H9 (cell line): ENCODE results near the gene LSMEM2. TPM values are rescaled to one million over a fixed set of nuclear protein-coding genes. Genes with fewer than 3 reads are reported as not detected.

ENCODE experiments used
- DNase-seq: peaks from one replicate; pipeline ENCODE4 v3.0.0-alpha.2; 2017
- H2AFZ ChIP-seq: one replicate; pipeline ENCODE4 v1.6.1; 2013; ENCODE audit warnings: mild to moderate bottlenecking, low read length, control low read depth, moderate library complexity
- H2AK5ac ChIP-seq: 2 replicates; pipeline ENCODE4 v1.6.1; 2013; ENCODE audit warnings: low read length, control low read depth, mixed read lengths; ENCODE audit not compliant: insufficient read length
- H2BK120ac ChIP-seq: one replicate; pipeline ENCODE4 v1.6.1; 2013; ENCODE audit warnings: low read depth, mild to moderate bottlenecking, low read length, control low read depth, inconsistent platforms; ENCODE audit not compliant: poor library complexity, severe bottlenecking
- H2BK12ac ChIP-seq: 2 replicates; pipeline ENCODE4 v1.6.1; 2013; ENCODE audit warnings: low read length, control low read depth, mixed read lengths, low read depth; ENCODE audit not compliant: insufficient read length
- H2BK15ac ChIP-seq: 2 replicates; pipeline ENCODE4 v1.6.1; 2013; ENCODE audit warnings: low read depth, low read length, control low read depth
- H2BK20ac ChIP-seq: one replicate; pipeline ENCODE4 v1.6.1; 2013; ENCODE audit warnings: low read depth, mild to moderate bottlenecking, low read length, control low read depth, inconsistent platforms; ENCODE audit not compliant: poor library complexity, severe bottlenecking
- H2BK5ac ChIP-seq: 2 replicates; pipeline ENCODE4 v1.6.1; 2013; ENCODE audit warnings: low read length, control low read depth, mixed read lengths; ENCODE audit not compliant: insufficient read length
- H3K14ac ChIP-seq: 2 replicates; pipeline ENCODE4 v1.6.1; 2013; ENCODE audit warnings: low read length, control low read depth; ENCODE audit not compliant: insufficient read depth
- H3K18ac ChIP-seq: 2 replicates; pipeline ENCODE4 v1.6.1; 2013; ENCODE audit warnings: low read depth, mild to moderate bottlenecking, mixed read lengths, low read length, control low read depth; ENCODE audit not compliant: insufficient read length
- H3K23ac ChIP-seq: 2 replicates; pipeline ENCODE4 v1.6.1; 2013; ENCODE audit warnings: low read length, control low read depth, mixed read lengths, low read depth; ENCODE audit not compliant: insufficient read length
- H3K23me2 ChIP-seq: 2 replicates; pipeline ENCODE4 v1.6.1; 2013; ENCODE audit warnings: low read depth, mild to moderate bottlenecking, mixed read lengths, low read length, control low read depth; ENCODE audit not compliant: insufficient read length, poor library complexity, severe bottlenecking
- H3K27ac ChIP-seq: 2 replicates; pipeline ENCODE4 v1.5.1; 2013; ENCODE audit warnings: low read length, control low read depth, mixed read lengths, low read depth; ENCODE audit not compliant: insufficient read length
- H3K27me3 ChIP-seq: 2 replicates; pipeline ENCODE4 v1.6.1; 2013; ENCODE audit warnings: low read length, control low read depth, inconsistent platforms; ENCODE audit not compliant: insufficient read depth
- H3K4ac ChIP-seq: 2 replicates; pipeline ENCODE4 v1.6.1; 2013; ENCODE audit warnings: low read depth, mild to moderate bottlenecking, control low read depth, inconsistent platforms, low read length, moderate library complexity
- H3K4me1 ChIP-seq: 2 replicates; pipeline ENCODE4 v1.6.1; 2013; ENCODE audit warnings: low read length, control low read depth, inconsistent platforms; ENCODE audit not compliant: insufficient read depth
- H3K4me2 ChIP-seq: 2 replicates; pipeline ENCODE4 v1.6.1; 2013; ENCODE audit warnings: low read length, control low read depth, mixed read lengths; ENCODE audit not compliant: insufficient read length, insufficient read depth
- H3K56ac ChIP-seq: 2 replicates; pipeline ENCODE4 v1.6.1; 2013; ENCODE audit warnings: low read depth, mild to moderate bottlenecking, mixed read lengths, low read length, control low read depth; ENCODE audit not compliant: insufficient read length
- H3K79me1 ChIP-seq: 2 replicates; pipeline ENCODE4 v1.6.1; 2013; ENCODE audit warnings: low read depth, mild to moderate bottlenecking, moderate library complexity, low read length, control low read depth, inconsistent platforms; ENCODE audit not compliant: insufficient read depth, poor library complexity, severe bottlenecking
- H3K79me2 ChIP-seq: 2 replicates; pipeline ENCODE4 v1.6.1; 2013; ENCODE audit warnings: low read length, control low read depth, inconsistent platforms; ENCODE audit not compliant: insufficient read depth
- H3K9ac ChIP-seq: 2 replicates; pipeline ENCODE4 v1.6.1; 2013; ENCODE audit warnings: low read length, control low read depth, mixed read lengths; ENCODE audit not compliant: insufficient read length; ENCODE audit errors: extremely low read depth
- H3K9me3 ChIP-seq: one replicate; pipeline ENCODE4 v1.6.1; 2013; ENCODE audit warnings: low read depth, low read length, inconsistent platforms; ENCODE audit not compliant: control insufficient read depth
- H3T11ph ChIP-seq: one replicate; pipeline ENCODE4 v1.6.1; 2013; ENCODE audit warnings: mild to moderate bottlenecking, low read length, control low read depth, inconsistent platforms
- H4K20me1 ChIP-seq: one replicate; pipeline ENCODE4 v1.6.1; 2013; ENCODE audit not compliant: control insufficient read depth, insufficient read length, insufficient read depth
- H4K5ac ChIP-seq: 2 replicates; pipeline ENCODE4 v1.6.1; 2013; ENCODE audit warnings: low read depth, mild to moderate bottlenecking, mixed read lengths, low read length, control low read depth; ENCODE audit not compliant: insufficient read length
- H4K8ac ChIP-seq: replicated peaks from 2 replicates; pipeline ENCODE4 v1.6.1; 2013; ENCODE audit warnings: low read length, control low read depth, mixed read lengths, low read depth; ENCODE audit not compliant: insufficient read length
- H4K91ac ChIP-seq: 2 replicates; pipeline ENCODE4 v1.6.1; 2013; ENCODE audit warnings: low read depth, mild to moderate bottlenecking, moderate library complexity, mixed read lengths, low read length, control low read depth; ENCODE audit not compliant: insufficient read length
- H3K27ac Mint-ChIP-seq, 3 experiments: 2 replicates in 2 of 3; 3 replicates in 1 of 3; pipeline ENCODE4 v1.8.0; 2020 to 2021; ENCODE audit warnings: mixed read lengths in 3 of 3, mild to moderate bottlenecking in 1 of 3, moderate library complexity in 1 of 3
- H3K27me3 Mint-ChIP-seq: 2 replicates; pipeline ENCODE4 v1.8.0; 2021; ENCODE audit warnings: low read depth, mild to moderate bottlenecking, moderate library complexity, mixed read lengths
- H3K36me3 Mint-ChIP-seq, 3 experiments: 2 replicates in 2 of 3; 3 replicates in 1 of 3; pipeline ENCODE4 v1.8.0; 2020 to 2021; ENCODE audit warnings: low read depth in 3 of 3, mixed read lengths in 3 of 3; ENCODE audit not compliant: insufficient read depth in 1 of 3
- H3K4me1 Mint-ChIP-seq, 2 experiments: 2 replicates each; pipeline ENCODE4 v1.8.0; 2020; ENCODE audit warnings: mixed read lengths in 2 of 2
- H3K4me3 Mint-ChIP-seq, 2 experiments: 2 replicates in 1 of 2; 3 replicates in 1 of 2; pipeline ENCODE4 v1.8.0; 2020 to 2021; ENCODE audit warnings: mild to moderate bottlenecking in 2 of 2, mixed read lengths in 2 of 2, moderate library complexity in 1 of 2
- H3K9me3 Mint-ChIP-seq, 2 experiments: 2 replicates in 1 of 2; 3 replicates in 1 of 2; pipeline ENCODE4 v1.8.0; 2020; ENCODE audit warnings: mild to moderate bottlenecking in 2 of 2, mixed read lengths in 2 of 2, moderate library complexity in 1 of 2
- CTCF ChIP-seq: fragments of 200-600 bp; sonication (generic); conservative IDR thresholded peaks from 3 replicates; pipeline ENCODE4 v1.8.0; 2021; ENCODE audit warnings: antibody characterized with exemption, mild to moderate bottlenecking
- WGBS: extraction: QIAGEN DNeasy Blood & Tissue Kit; methylation state at CpG from one replicate; pipeline ENCODE4 v1.1.7; 2013; ENCODE audit warnings: missing lambda C conversion rate, low lambda C conversion rate, mixed read lengths; ENCODE audit not compliant: insufficient read length; ENCODE audit errors: extremely low coverage; 5-methylcytosine and 5-hydroxymethylcytosine counted together
- total RNA-seq: library from RNA; stranded (reverse); gene quantifications from 2 replicates; pipeline ENCODE4 v1.2.1, GENCODE V29; 2021

LSMEM2 gene
- total RNA-seq, 1 experiment from 2014 or later: 0.50 TPM

GRCh38 chr3:50318163-50318562 is 39.3 kb downstream of the LSMEM2 start:
- no peak overlapping the region for H3K4me2 ChIP-seq
- no peak for DNase-seq
- peaks cover 21 to 36% of the 10 kb centered on the region in 2 experiments for H3K4me1 Mint-ChIP-seq
- H3K27me3 Mint-ChIP-seq: no peaks in the 10 kb centered on the region
- no peak overlapping the region for H3K56ac ChIP-seq
- H3K36me3 Mint-ChIP-seq: peaks cover 48 to 56% (median 55%) of the 10 kb centered on the region in 3 experiments
- no peak for TF ChIP-seq CTCF
- H2BK120ac ChIP-seq: no peak overlapping the region
- peak overlapping the region in 1 of 2 experiments; percentile 44; a peak in 2 of 5 replicates for H3K4me3 Mint-ChIP-seq
- H2BK5ac ChIP-seq: no peak overlapping the region
- no peak overlapping the region for H3K18ac ChIP-seq
- H3K27ac Mint-ChIP-seq: no peak overlapping the region
- no peaks in the 10 kb centered on the region for H3K27me3 ChIP-seq
- H3K9me3 Mint-ChIP-seq: peaks cover 5 to 7% of the 10 kb centered on the region in 2 experiments
- H2AFZ ChIP-seq: no peak overlapping the region
- peaks cover 5% of the 10 kb centered on the region; the same call in 1 of the 2 replicates for H3K79me2 ChIP-seq
- peaks cover 15% of the 10 kb centered on the region for H3K23me2 ChIP-seq
- H3K9ac ChIP-seq: no peak overlapping the region
- no peak overlapping the region for H2BK12ac ChIP-seq
- H3K4me1 ChIP-seq: peaks cover 4% of the 10 kb centered on the region; the same call in 1 of the 2 replicates
- H2BK15ac ChIP-seq: no peak overlapping the region
- H3K4ac ChIP-seq: no peak overlapping the region
- no peak overlapping the region for H4K5ac ChIP-seq
- no peak overlapping the region for H3K14ac ChIP-seq
- no peaks in the 10 kb centered on the region for H3K79me1 ChIP-seq
- H4K20me1 ChIP-seq: no peaks in the 10 kb centered on the region
- no peak overlapping the region for H4K8ac ChIP-seq
- H2AK5ac ChIP-seq: no peak overlapping the region
- H3K9me3 ChIP-seq: no peaks in the 10 kb centered on the region
- no peak overlapping the region for H4K91ac ChIP-seq
- no peak overlapping the region for H3K23ac ChIP-seq
- H3K27ac ChIP-seq: no peak overlapping the region
- WGBS: no CpG with 5 or more reads among the region's 11 CpGs
- H3T11ph ChIP-seq: no peak overlapping the region
- H2BK20ac ChIP-seq: no peak overlapping the region
